GM20431 (cell line): ENCODE measurements around the gene HOMEZ.
"Not testable (repeated sequence)": the region's sequence is repeated elsewhere in the genome, so short reads cannot be mapped to it uniquely, and the experiment has no call there.

Source experiments
- in situ Hi-C: fragments of 300-500 bp; cut with MseI, MboI; formaldehyde crosslinking; loops from one replicate; pipeline ENCODE4 v1.15.0; 2020; ENCODE audit warnings: low sequenced_read_pairs; ENCODE audit not compliant: unreplicated experiment

The HOMEZ gene

GRCh38 chr14:23237772-23238594 lies 47.9 kb downstream of the HOMEZ start, which contains the start of gene RNF212B:
RNF212B (plus strand) TSS chr14:23237936; CDS start chr14:23240346, 2,410 bp downstream.
- in situ Hi-C loops, result no loop called here

GRCh38 chr14:23232241-23232808 lies 53.6 kb downstream of the HOMEZ start:
- in situ Hi-C loops, result not testable (repeated sequence)

- in situ Hi-C loops, result no loop called here
These were observed 57.1 kb downstream of the HOMEZ start for GRCh38 chr14:23228812-23229211.

- in situ Hi-C loops, result no loop called here
These were observed 58.4 kb downstream of the HOMEZ start for GRCh38 chr14:23227566-23227965.

- in situ Hi-C loops, result not testable (repeated sequence)
These were observed 61.0 kb downstream of the HOMEZ start for GRCh38 chr14:23224958-23225357.
